ENCODE data around the gene RNF20.

- TF ChIP-seq POLR2AphosphoS5 (IDR thresholded peaks at IDR 0.05; ENCODE audit: borderline replicate concordance, low read depth, low read length) (no peak), EZH2 (IDR thresholded peaks at IDR 0.05) (no peak)
Observed at GRCh38 chr9:101486693-101487442, 46.8 kb upstream of the RNF20 start.

Measured in SK-N-MC (cell line).